RWPE2 (cell line): ENCODE data around the gene ALX4.

Experiments
- ATAC-seq: fragments of 200-7000 bp; cut with Tn5 transposase; 3 replicates; pipeline ENCODE4 v1.9.1; 2021; ENCODE audit warnings: low read depth
- DNase-seq: peaks from one replicate; pipeline ENCODE4 v3.0.0-alpha.2; 2020; ENCODE audit warnings: low spot score
- H3K27ac ChIP-seq: fragments of 450-650 bp; 2 replicates; pipeline ENCODE4 v1.5.1; 2017; ENCODE audit warnings: mild to moderate bottlenecking; ENCODE audit not compliant: poor library complexity, severe bottlenecking
- H3K27me3 ChIP-seq: fragments of 250-450 bp; sonication (Bioruptor Pico); 2 replicates; pipeline ENCODE4 v1.5.1; 2021; ENCODE audit warnings: mild to moderate bottlenecking, moderate library complexity; ENCODE audit not compliant: insufficient read depth, poor library complexity, severe bottlenecking
- H3K36me3 ChIP-seq: fragments of 250-450 bp; sonication (Bioruptor Pico); 2 replicates; pipeline ENCODE4 v1.5.1; 2020; ENCODE audit warnings: low read depth, mild to moderate bottlenecking, moderate library complexity
- H3K4me1 ChIP-seq: fragments of 250-450 bp; sonication (Bioruptor Pico); 2 replicates; pipeline ENCODE4 v1.5.1; 2021; ENCODE audit warnings: mild to moderate bottlenecking, moderate library complexity; ENCODE audit not compliant: insufficient read depth, poor library complexity, severe bottlenecking
- H3K4me3 ChIP-seq: fragments of 250-450 bp; sonication (Bioruptor Pico); 2 replicates; pipeline ENCODE4 v1.5.1; 2021; ENCODE audit warnings: mild to moderate bottlenecking, moderate library complexity; ENCODE audit not compliant: severe bottlenecking
- H3K9me3 ChIP-seq: fragments of 250-450 bp; sonication (Bioruptor Pico); 2 replicates; pipeline ENCODE4 v1.5.1; 2021; ENCODE audit warnings: mild to moderate bottlenecking, moderate library complexity; ENCODE audit not compliant: severe bottlenecking
- CTCF ChIP-seq: fragments of 450-650 bp; IDR thresholded peaks from one replicate; pipeline ENCODE4 v1.5.1; 2017; ENCODE audit warnings: mild to moderate bottlenecking, moderate library complexity; ENCODE audit not compliant: poor library complexity, severe bottlenecking

Gene ALX4

GRCh38 chr11:44257338-44258189, 52.4 kb downstream of the ALX4 start:
- H3K36me3 ChIP-seq: no peaks in the 10 kb centered on the region
- peaks cover 8% of the 10 kb centered on the region for H3K9me3 ChIP-seq
- TF ChIP-seq CTCF: no peak
- no peaks in the 10 kb centered on the region for H3K27me3 ChIP-seq
- H3K4me1 ChIP-seq: peaks cover 9% of the 10 kb centered on the region
- no peak overlapping the region for H3K27ac ChIP-seq
- H3K4me3 ChIP-seq: no peak overlapping the region
- ATAC-seq (no peak), DNase-seq (no peak)

- no peak overlapping the region for H3K4me3 ChIP-seq
- ATAC-seq (no peak), DNase-seq (no peak)
- H3K9me3 ChIP-seq: peaks cover 8% of the 10 kb centered on the region
- H3K4me1 ChIP-seq: peaks cover 4% of the 10 kb centered on the region
- H3K36me3 ChIP-seq: no peaks in the 10 kb centered on the region
- H3K27ac ChIP-seq: no peak overlapping the region
- H3K27me3 ChIP-seq: no peaks in the 10 kb centered on the region
- no peak for TF ChIP-seq CTCF
These were observed 53.2 kb downstream of the ALX4 start for GRCh38 chr11:44256673-44257291.

- Histone ChIP-seq H3K27ac (no peak overlapping the region), H3K4me1 (peaks cover 4% of the 10 kb centered on the region), H3K4me3 (no peak overlapping the region), H3K36me3 (no peaks in the 10 kb centered on the region), H3K9me3 (peaks cover 8% of the 10 kb centered on the region), H3K27me3 (no peaks in the 10 kb centered on the region)
- DNase-seq: no peak
- no peak for TF ChIP-seq CTCF
- ATAC-seq: peak; percentile 46
These were observed 54.4 kb downstream of the ALX4 start for GRCh38 chr11:44255406-44256071.

DNA sequence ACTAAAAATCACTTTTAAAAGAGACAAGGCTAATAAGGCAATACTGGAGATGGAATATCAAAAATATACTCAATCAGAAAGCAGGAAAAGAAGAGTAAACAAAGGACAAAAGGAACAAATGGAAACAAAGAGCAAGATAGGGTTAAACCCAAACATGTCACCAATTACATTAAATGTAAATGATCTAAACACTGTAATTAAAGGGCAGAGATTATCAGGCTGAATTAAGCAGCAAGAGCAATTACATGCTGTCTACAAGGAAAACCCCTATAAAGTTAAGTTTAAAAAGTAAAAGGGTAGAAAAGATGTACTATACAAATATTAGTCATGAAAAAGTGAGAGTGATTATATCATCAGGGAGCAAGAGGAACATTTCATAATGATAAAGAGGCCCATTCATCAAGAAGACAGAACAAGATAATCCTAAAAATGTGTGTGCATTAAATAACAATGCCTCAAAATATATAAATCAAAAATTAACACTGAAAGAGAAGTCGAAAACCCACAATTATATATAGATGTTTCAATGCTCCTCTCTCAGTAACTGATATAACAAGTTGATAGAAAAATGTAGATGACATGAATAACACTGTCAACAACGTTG, 56.8 kb downstream of the ALX4 start:
- H3K36me3 ChIP-seq: no peaks in the 10 kb centered on the region
- no peak for TF ChIP-seq CTCF

More for the DNA sequence above, 56.8 kb downstream of the ALX4 start:
- Histone ChIP-seq H3K9me3 (peaks cover 8% of the 10 kb centered on the region), H3K27me3 (no peaks in the 10 kb centered on the region), H3K27ac (no peak overlapping the region), H3K4me3 (no peak overlapping the region), H3K4me1 (peaks cover 4% of the 10 kb centered on the region)
- DNase-seq (no peak), ATAC-seq (no peak)
